Neural progenitor cell (in vitro differentiated cells): ENCODE results near the gene SFMBT1.

Experiments
- CTCF ChIP-seq: fragments of 200-600 bp; sonication (generic); IDR thresholded peaks from 2 replicates; pipeline ENCODE4 v1.5.1; 2017; ENCODE audit warnings: antibody characterized with exemption, mild to moderate bottlenecking
- EZH2 ChIP-seq: fragments of 200-600 bp; sonication (generic); IDR thresholded peaks from 2 replicates; pipeline ENCODE4 v1.6.1; 2017; ENCODE audit warnings: antibody characterized with exemption, mild to moderate bottlenecking, moderate library complexity
- EZH2phosphoT487 ChIP-seq: fragments of 200-600 bp; sonication (generic); IDR thresholded peaks from 2 replicates; pipeline ENCODE4 v1.6.1; 2017; ENCODE audit warnings: antibody characterized with exemption

GRCh38 chr3:53067567-53067966 lies 21.7 kb upstream of the SFMBT1 start:
- TF ChIP-seq CTCF (no peak), EZH2 (no peak), EZH2phosphoT487 (no peak)
